K562 (cell line): ENCODE data around the gene SLC25A18. TPM values are rescaled to one million over a fixed set of nuclear protein-coding genes. Genes with fewer than 3 reads are reported as not detected.
A peak's percentile ranks its signal among the peaks of the same experiment; 100 is the strongest.

Experiments used
- ATAC-seq: fragments of 200-7000 bp; cut with Tn5 transposase; 3 replicates; pipeline ENCODE4 v1.9.1; 2020; ENCODE audit warnings: moderate library complexity
- BruUV-seq: library from RNA; stranded (reverse); fragments of 400-500 nt; replicated peaks from 2 replicates; lab custom pipeline; 2021; lab: Mats Ljungman, UMichigan
- CTCF ChIA-PET: fragments of 300-600 bp; formaldehyde crosslinking; extraction: SDS; loops from one replicate; lab custom pipeline; 2021; ENCODE audit warnings: low intra/inter-chr PET ratio; lab: Yijun Ruan, JAX
- POLR2A ChIA-PET: fragments of 300-600, 350-650 bp; sonication (Branson Sonifier 250); formaldehyde crosslinking; extraction: SDS; loops from one replicate; lab custom pipeline; 2021; ENCODE audit warnings: antibody characterized with exemption, inconsistent platforms; lab: Yijun Ruan, JAX
- DNase-seq, 4 experiments: peaks; one replicate each; pipeline versions ENCODE4 v3.0.0 to v3.0.0-alpha.2; 2011 to 2018; ENCODE audit warnings: low spot score in 3 of 4, mixed read lengths in 3 of 4; ENCODE audit errors: extremely low read depth in 1 of 4
- FAIRE-seq: peaks from 2 replicates; lab custom pipeline; 2011; peaks lifted over from hg19 to GRCh38; lab: Jason Lieb, UNC
- H2AFZ ChIP-seq: 2 replicates; pipeline ENCODE4 v1.6.0; 2011; ENCODE audit warnings: low read depth, low read length, control low read depth, inconsistent platforms
- H3K27ac ChIP-seq: fragments of 200-600 bp; 3 replicates; pipeline ENCODE4 v1.8.0; 2011; ENCODE audit warnings: low read depth, mild to moderate bottlenecking, control low read depth, inconsistent platforms, low read length, moderate library complexity, mixed read lengths; ENCODE audit errors: extremely low read depth
- H3K27me3 ChIP-seq, 2 experiments: fragments of 300-600 bp in 1 of 2; 2 replicates in 1 of 2; 3 replicates in 1 of 2; pipeline versions ENCODE4 v1.6.0 to v1.8.0; 2011; ENCODE audit warnings: inconsistent platforms in 2 of 2, low read length in 2 of 2, mild to moderate bottlenecking in 1 of 2, mixed read lengths in 1 of 2, moderate library complexity in 1 of 2; ENCODE audit not compliant: control insufficient read depth in 2 of 2, insufficient read depth in 2 of 2
- H3K36me3 ChIP-seq: fragments of 300-600 bp; 3 replicates; pipeline ENCODE4 v1.8.0; 2011; ENCODE audit warnings: mild to moderate bottlenecking, low read length, inconsistent platforms; ENCODE audit not compliant: control insufficient read depth, insufficient read depth
- H3K4me1 ChIP-seq, 2 experiments: fragments of 200-600 bp in 1 of 2; replicated peaks in 1 of 2; 2 replicates in 1 of 2; 3 replicates in 1 of 2; pipeline versions ENCODE4 v1.5.1 to v1.8.0; 2011; ENCODE audit warnings: inconsistent platforms in 2 of 2, low read length in 2 of 2, mild to moderate bottlenecking in 1 of 2, mixed read lengths in 1 of 2, moderate library complexity in 1 of 2; ENCODE audit not compliant: control insufficient read depth in 2 of 2, insufficient read depth in 2 of 2
- H3K4me2 ChIP-seq: 2 replicates; pipeline ENCODE4 v1.6.1; 2011; ENCODE audit warnings: low read length, control low read depth, inconsistent platforms, mixed read lengths; ENCODE audit not compliant: insufficient read depth
- H3K4me3 ChIP-seq: fragments of 200-600 bp; sonication (generic), shearing (Covaris generic); 2 replicates; pipeline ENCODE4 v1.5.1; 2016; ENCODE audit warnings: control low read depth, inconsistent platforms
- H3K79me2 ChIP-seq: fragments of 200-600 bp; 3 replicates; pipeline ENCODE4 v1.8.0; 2011; ENCODE audit warnings: low read length, inconsistent platforms; ENCODE audit not compliant: control insufficient read depth, insufficient read depth
- H3K9ac ChIP-seq, 2 experiments: 2 replicates each; pipeline versions ENCODE4 v1.6.0 to v1.6.1; 2011; ENCODE audit warnings: low read depth in 2 of 2, low read length in 2 of 2, control low read depth in 1 of 2, inconsistent platforms in 1 of 2, mild to moderate bottlenecking in 1 of 2, mixed read lengths in 1 of 2; ENCODE audit not compliant: insufficient read depth in 1 of 2
- H3K9me1 ChIP-seq: one replicate; pipeline ENCODE4 v1.6.0; 2011; ENCODE audit warnings: inconsistent platforms, mild to moderate bottlenecking, low read length, moderate library complexity; ENCODE audit not compliant: control insufficient read depth, insufficient read depth
- H3K9me3 ChIP-seq: replicated peaks from 2 replicates; pipeline ENCODE4 v1.5.1; 2011; ENCODE audit warnings: low read depth, low read length, inconsistent platforms; ENCODE audit not compliant: control insufficient read depth, insufficient read depth
- H4K20me1 ChIP-seq: replicated peaks from 2 replicates; pipeline ENCODE4 v1.6.1; 2011; ENCODE audit warnings: low read length, inconsistent platforms, mixed read lengths; ENCODE audit not compliant: control insufficient read depth, insufficient read depth
- CBX3 ChIP-seq, 2 experiments: IDR thresholded peaks; 1 replicate in 1 of 2; 2 replicates in 1 of 2; pipeline ENCODE4 v1.6.1; 2012; ENCODE audit warnings: inconsistent platforms in 2 of 2, low read length in 2 of 2, borderline replicate concordance in 1 of 2, control low read depth in 1 of 2
- CCNT2 ChIP-seq: IDR thresholded peaks from 2 replicates; pipeline ENCODE4 v1.6.1; 2011; ENCODE audit warnings: borderline replicate concordance, low read depth, mild to moderate bottlenecking, moderate library complexity, mixed read lengths, low read length; ENCODE audit not compliant: insufficient read length; ENCODE audit errors: extremely low read depth
- FOXJ3 ChIP-seq: sonication (generic); formaldehyde crosslinking; IDR thresholded peaks from 2 replicates; pipeline ENCODE4 v1.4.0; 2020; ENCODE audit warnings: mild to moderate bottlenecking, missing genetic modification reagents
- FOXK2 ChIP-seq, 2 experiments: fragments of 450-650 bp; IDR thresholded peaks in 1 of 2; conservative IDR thresholded peaks in 1 of 2; 2 replicates each; pipeline ENCODE4 v1.6.1; 2016; ENCODE audit warnings: low read depth in 2 of 2, mild to moderate bottlenecking in 1 of 2
- HINFP ChIP-seq: fragments of 450-650 bp; conservative IDR thresholded peaks from 2 replicates; pipeline ENCODE4 v1.6.1; 2016; ENCODE audit warnings: missing genetic modification characterization, low read depth, mild to moderate bottlenecking, control low read depth, missing compliant biosample characterization
- MAFG ChIP-seq: fragments of 450-650 bp; conservative IDR thresholded peaks from 2 replicates; pipeline ENCODE4 v1.6.1; 2016; ENCODE audit warnings: missing genetic modification characterization, missing compliant biosample characterization
- MLLT1 ChIP-seq, 2 experiments: fragments of 450-650 bp; IDR thresholded peaks; 2 replicates each; pipeline ENCODE4 v1.6.1; 2016
- NR1H2 ChIP-seq: sonication (generic); formaldehyde crosslinking; IDR thresholded peaks from 2 replicates; pipeline ENCODE4 v1.4.0; 2020; ENCODE audit warnings: mild to moderate bottlenecking, missing genetic modification reagents
- PML ChIP-seq: IDR thresholded peaks from 2 replicates; pipeline ENCODE4 v1.6.1; 2012; ENCODE audit warnings: low read length, inconsistent platforms
- TBP ChIP-seq: optimal IDR thresholded peaks from 2 replicates; pipeline ENCODE3; 2011; ENCODE audit warnings: low read depth, low read length, improper control_type of control experiment
- TEAD4 ChIP-seq, 2 experiments: sonication (generic) in 1 of 2; formaldehyde crosslinking in 1 of 2; IDR thresholded peaks; 2 replicates each; pipeline versions ENCODE4 v1.6.1 to v1.8.0; 2012 to 2022; ENCODE audit warnings: borderline replicate concordance in 1 of 2, inconsistent platforms in 1 of 2, low read length in 1 of 2, mild to moderate bottlenecking in 1 of 2, missing genetic modification reagents in 1 of 2
- THRAP3 ChIP-seq: fragments of 450-650 bp; IDR thresholded peaks from 2 replicates; pipeline ENCODE4 v1.6.1; 2016; ENCODE audit warnings: mild to moderate bottlenecking, inconsistent platforms, borderline replicate concordance
- ZNF395 ChIP-seq: fragments of 200-800 bp; sonication (Bioruptor generic); IDR thresholded peaks from 2 replicates; pipeline ENCODE4 v1.6.1; 2017; ENCODE audit warnings: missing genetic modification characterization, missing compliant biosample characterization
- ZNF584 ChIP-seq: fragments of 200-800 bp; sonication (Bioruptor generic); IDR thresholded peaks from 2 replicates; pipeline ENCODE4 v1.6.1; 2016; ENCODE audit warnings: low read depth, mild to moderate bottlenecking, missing genetic modification characterization, missing compliant biosample characterization
- WGBS: fragments of 100-300 bp; shearing (Covaris generic); methylation state at CpG from one replicate; pipeline ENCODE4 v1.1.6; 2016; ENCODE audit warnings: low coverage, mixed read lengths; ENCODE audit not compliant: insufficient coverage; ENCODE audit errors: missing lambda C conversion rate; 5-methylcytosine and 5-hydroxymethylcytosine counted together
- in situ Hi-C: fragments of 300-500 bp; cut with MboI; formaldehyde crosslinking; loops from 4 replicates; pipeline ENCODE4 v1.15.0; 2018; ENCODE audit warnings: inconsistent platforms, mixed read lengths
- intact Hi-C: fragments of 100-400 bp; cut with micrococcal nuclease; formaldehyde crosslinking; loops from 2 replicates; pipeline ENCODE4 v1.14.2; 2022
- polyA plus RNA-seq, 8 experiments: library from polyadenylated mRNA; depleted of rRNA in 4 of 8; stranded (reverse) in 5 of 8; unstranded in 3 of 8; fragments of >200 nt; fragmentation: Nextera tagmentation in 2 of 8; fragmentation: Illumina TruSeq in 1 of 8; extraction: Ambion mirVana in 2 of 8; extraction: Trizol in 1 of 8; gene quantifications; 2 replicates each; pipeline versions ENCODE4 v1.2.1 to v1.2.3, GENCODE V29; 2011 to 2014; ENCODE audit warnings: inconsistent platforms in 1 of 8, missing spikeins in 1 of 8
- total RNA-seq, 7 experiments: library from RNA; depleted of rRNA in 6 of 7; stranded (reverse); fragments of >200 nt in 6 of 7; fragmentation: Illumina TruSeq in 2 of 7; extraction: Trizol in 2 of 7; gene quantifications; 2 replicates each; pipeline versions ENCODE4 v1.2.1 to v1.2.3, GENCODE V29; 2011 to 2021; ENCODE audit warnings: low replicate concordance in 1 of 7

Gene SLC25A18
- total and polyA plus RNA-seq, 9 of the 15 experiments (the other 6 are each of a cell fraction or from before 2014, with no cell fraction given) = 0.04 TPM; not detected in 8

- Histone ChIP-seq H3K36me3 (peaks cover 23% of the 10 kb centered on the region), H3K4me3 (peak overlapping the region; percentile 90), H2AFZ (peak overlapping the region; percentile 72), H3K9me3 (no peaks in the 10 kb centered on the region), H3K27me3 (no peaks in the 10 kb centered on the region), H4K20me1 (no peaks in the 10 kb centered on the region), H3K27ac (peak overlapping the region; percentile 99), H3K9ac (peak overlapping the region; percentile 99 to 100), H3K4me1 (peaks cover 17 to 19% of the 10 kb centered on the region in 2 experiments; a peak in 4 of 5 replicates), H3K9me1 (no peaks in the 10 kb centered on the region), H3K79me2 (peaks cover 61% of the 10 kb centered on the region), H3K4me2 (peak overlapping the region; percentile 99)
- 0% methylated on average over 8 of the region's 8 CpGs for WGBS
- in situ Hi-C loops = no loop called here
- DNase-seq (peak; percentile 34 to 68 (median 51)), ATAC-seq (peak; percentile 63), FAIRE-seq (peak; percentile 70)
- intact Hi-C loops = loop anchor here (2.0 to 5.0 kb wide), 2 partner anchors 76 to 148 kb away; partner anchors contain the start of gene SLC25A18
- POLR2A ChIA-PET = interaction anchor here (0.6 to 2.9 kb wide), 21 partner anchors 10 to 1397 kb away, joined by 3 to 29 read pairs (median 4); no protein-coding TSS in a partner anchor
- BruUV-seq = no TSS peak
- CTCF ChIA-PET = no interaction called here
- peak; percentile 73; the same call in 1 of the 2 replicates for TF ChIP-seq THRAP3
- no peak for TF ChIP-seq MAFG (tag)
- TF ChIP-seq CCNT2 = peak; percentile 2
- 0 out of 2 replicates have a peak, but pooled peaks have one; percentile 19 for TF ChIP-seq ZNF395 (CRISPR knock-in tag)
- TF ChIP-seq CBX3 (IDR thresholded peaks at IDR 0.05; ENCODE audit: borderline replicate concordance in 1 of 2, low read length in 2 of 2) = 0 out of 3 replicates have a peak, but pooled peaks of 1 of the 2 experiments have one; percentile 24
- peak; percentile 61 to 72; a peak in 2 of 4 replicates for TF ChIP-seq FOXK2 (conservative IDR thresholded peaks at IDR 0.05 in 1 of 2, IDR thresholded peaks at IDR 0.05 in 1 of 2; ENCODE audit: low read depth in 2 of 2)
- 0 out of 2 replicates have a peak, but pooled peaks have one; percentile 7 for TF ChIP-seq FOXJ3 (CRISPR knock-in tag)
- peak; percentile 69 for TF ChIP-seq TBP
- peak; percentile 64; the same call in 1 of the 2 replicates for TF ChIP-seq HINFP (tag)
- 0 out of 2 replicates have a peak, but pooled peaks have one; percentile 40 for TF ChIP-seq ZNF584 (CRISPR knock-in tag)
- peak; percentile 19; the same call in 1 of the 2 replicates for TF ChIP-seq TEAD4 (IDR thresholded peaks at IDR 0.05; ENCODE audit: low read length)
- no peak for TF ChIP-seq TEAD4 (CRISPR knock-in tag; IDR thresholded peaks at IDR 0.05; ENCODE audit: borderline replicate concordance)
- peak; percentile 35; the same call in 1 of the 2 replicates for TF ChIP-seq PML
- TF ChIP-seq MLLT1 (IDR thresholded peaks at IDR 0.05) = no peak; a peak in 1 of 4 replicates
- TF ChIP-seq NR1H2 (CRISPR knock-in tag) = no peak
Measured at GRCh38 chr22:17639247-17639741, 76.0 kb downstream of the SLC25A18 start.
